HG03521 (cell line): ENCODE results near the gene RPL39L.
A peak's percentile ranks its signal among the peaks of the same experiment; 100 is the strongest.
"Not testable (repeated sequence)": the region's sequence is repeated elsewhere in the genome, so short reads cannot be mapped to it uniquely, and the experiment has no call there.

Experiments used
- ATAC-seq: cut with Tn5 transposase; IDR thresholded peaks from one replicate; pipeline ENCODE4 v1.9.1; 2021; ENCODE audit warnings: mild to moderate bottlenecking, moderate library complexity; ENCODE audit not compliant: unreplicated experiment

The RPL39L gene

DNA sequence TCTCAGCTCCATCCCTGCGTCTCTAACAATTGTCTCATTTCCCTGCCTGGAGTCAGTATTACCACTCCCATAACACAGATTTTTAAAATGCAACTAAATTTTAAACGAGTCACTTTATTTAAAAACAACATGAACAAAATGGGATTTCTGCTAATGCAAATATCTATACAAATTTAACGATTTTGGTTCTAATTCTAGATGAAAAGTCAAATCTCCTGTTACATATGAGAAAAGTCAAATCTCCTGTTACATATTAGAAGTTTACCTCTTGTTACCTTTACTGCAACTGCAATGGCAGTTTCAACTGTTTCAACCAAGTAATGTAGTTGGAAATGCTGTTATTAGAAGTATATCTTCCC is 578 bp upstream of the RPL39L start:
- ATAC-seq: no peak

DNA sequence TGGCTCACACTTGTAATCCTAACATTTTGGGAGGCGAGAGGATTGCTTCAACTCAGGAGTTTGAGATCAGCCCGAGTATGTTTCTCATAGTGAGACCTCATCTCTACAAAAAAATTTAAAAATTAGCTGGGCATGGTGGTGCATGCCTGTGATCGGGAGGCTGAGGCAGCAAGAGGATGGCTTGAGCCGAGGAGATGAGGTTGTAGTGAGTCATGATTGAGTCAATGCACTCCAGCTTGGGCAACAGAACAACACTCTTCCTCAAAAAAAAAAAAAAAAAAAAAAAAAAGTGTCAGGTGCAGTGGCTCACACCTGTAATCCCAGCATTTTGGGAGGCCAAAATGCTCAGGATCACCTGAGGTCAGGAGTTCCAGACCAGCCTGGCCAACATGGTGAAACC is 2.4 kb downstream of the RPL39L start:
- no peak for ATAC-seq

GRCh38 chr3:187136337-187136736 is 3.0 kb downstream of the RPL39L start:
- no peak for ATAC-seq

DNA sequence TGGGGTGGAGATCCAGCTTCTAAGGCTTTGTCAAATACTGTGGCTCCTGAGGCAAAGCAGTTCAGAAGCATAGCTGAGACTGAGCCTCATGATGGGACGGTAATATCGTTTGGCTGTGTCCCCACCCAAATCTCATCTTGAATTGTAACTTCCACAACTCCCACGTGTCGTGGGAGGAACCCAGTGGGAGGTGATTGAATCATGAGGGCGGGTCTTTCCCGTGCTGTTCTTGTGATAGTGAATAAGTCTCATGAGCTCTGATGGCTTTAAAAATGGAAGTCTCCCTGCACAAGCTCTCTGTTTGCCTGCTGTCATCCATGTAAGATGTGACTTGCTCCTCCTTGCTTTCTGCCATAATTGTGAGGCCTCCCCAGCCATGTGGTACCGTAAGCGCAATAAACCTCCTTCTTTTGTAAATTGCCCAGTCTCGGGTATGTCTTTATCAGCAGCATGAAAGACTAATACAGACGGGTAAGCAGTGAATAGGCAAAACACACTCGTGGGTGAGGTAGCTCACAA is 4.1 kb downstream of the RPL39L start:
- not testable (repeated sequence) for ATAC-seq

DNA sequence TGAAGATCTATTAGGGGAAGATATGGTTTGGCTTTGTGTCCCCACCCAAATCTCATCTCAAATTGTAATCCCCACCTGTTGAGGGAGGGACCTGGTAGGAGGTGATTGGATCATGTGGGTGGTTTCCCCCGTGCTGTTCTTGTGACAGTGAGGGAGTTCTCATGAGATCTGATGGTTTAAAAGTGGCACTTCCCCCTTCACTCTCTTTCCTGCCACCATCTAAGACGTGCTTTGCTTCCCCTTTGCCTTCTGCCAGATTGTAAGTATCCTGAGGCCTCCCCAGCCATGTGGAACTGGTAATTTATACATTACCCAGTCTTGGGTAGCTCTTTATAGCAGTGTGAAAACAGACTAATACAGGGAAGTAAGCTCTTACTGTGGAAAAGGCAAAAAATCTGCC is 6.1 kb downstream of the RPL39L start:
- not testable (repeated sequence) for ATAC-seq

- ATAC-seq: no peak
Measured at GRCh38 chr3:187132666-187133065, 6.6 kb downstream of the RPL39L start.

DNA sequence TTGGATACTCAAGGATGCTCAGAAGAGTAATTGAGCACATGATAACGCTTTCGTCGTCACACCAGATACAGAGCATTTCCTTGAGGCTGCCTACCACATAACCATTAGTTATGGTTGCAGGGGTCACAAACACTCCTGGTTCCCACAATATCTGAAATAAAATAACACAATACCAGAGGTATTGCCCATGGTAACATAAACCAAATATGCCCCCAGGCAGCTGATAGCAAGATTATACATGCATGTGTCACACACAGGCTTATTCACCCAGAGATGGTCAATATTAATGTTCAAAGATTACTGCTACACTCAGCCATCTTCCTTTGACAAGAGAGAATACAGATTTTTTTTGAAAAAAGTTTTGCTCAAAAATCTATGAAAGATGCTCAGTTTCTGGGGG is 7.3 kb downstream of the RPL39L start:
- ATAC-seq: no peak

DNA sequence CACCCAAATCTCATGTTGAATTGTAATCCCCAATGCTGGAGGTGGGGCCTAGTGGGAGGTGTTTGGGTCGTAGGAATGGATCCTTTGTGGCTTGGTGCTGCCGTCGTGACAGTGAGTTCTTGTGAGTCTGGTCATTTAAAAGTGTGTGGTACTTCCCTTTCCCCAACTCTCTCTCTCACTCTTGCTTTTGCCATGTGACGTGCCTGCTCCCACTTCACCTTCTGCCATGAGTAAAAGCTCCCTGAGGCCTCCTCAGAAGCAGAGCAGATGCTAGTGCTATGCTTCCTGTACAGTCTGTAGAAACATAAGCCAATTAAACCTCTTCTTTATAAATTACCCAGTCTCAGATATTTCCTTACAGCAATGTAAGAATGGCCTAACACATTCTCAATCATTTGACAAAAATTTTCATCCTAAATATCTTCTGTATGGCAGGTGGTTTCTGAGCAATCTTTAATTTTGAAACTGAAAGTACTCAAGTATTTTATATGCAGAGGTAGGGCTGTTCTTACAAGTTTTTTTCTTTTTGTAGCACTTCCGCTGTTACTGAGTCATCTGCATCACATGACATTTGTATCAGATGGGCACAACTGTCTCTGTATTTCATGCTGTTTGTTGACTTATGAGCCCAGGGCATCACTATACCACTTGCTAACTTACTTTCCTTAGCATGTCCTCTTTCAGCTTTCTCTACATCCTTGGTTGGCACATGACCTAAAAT is 8.8 kb downstream of the RPL39L start:
- peak; percentile 79 for ATAC-seq

DNA sequence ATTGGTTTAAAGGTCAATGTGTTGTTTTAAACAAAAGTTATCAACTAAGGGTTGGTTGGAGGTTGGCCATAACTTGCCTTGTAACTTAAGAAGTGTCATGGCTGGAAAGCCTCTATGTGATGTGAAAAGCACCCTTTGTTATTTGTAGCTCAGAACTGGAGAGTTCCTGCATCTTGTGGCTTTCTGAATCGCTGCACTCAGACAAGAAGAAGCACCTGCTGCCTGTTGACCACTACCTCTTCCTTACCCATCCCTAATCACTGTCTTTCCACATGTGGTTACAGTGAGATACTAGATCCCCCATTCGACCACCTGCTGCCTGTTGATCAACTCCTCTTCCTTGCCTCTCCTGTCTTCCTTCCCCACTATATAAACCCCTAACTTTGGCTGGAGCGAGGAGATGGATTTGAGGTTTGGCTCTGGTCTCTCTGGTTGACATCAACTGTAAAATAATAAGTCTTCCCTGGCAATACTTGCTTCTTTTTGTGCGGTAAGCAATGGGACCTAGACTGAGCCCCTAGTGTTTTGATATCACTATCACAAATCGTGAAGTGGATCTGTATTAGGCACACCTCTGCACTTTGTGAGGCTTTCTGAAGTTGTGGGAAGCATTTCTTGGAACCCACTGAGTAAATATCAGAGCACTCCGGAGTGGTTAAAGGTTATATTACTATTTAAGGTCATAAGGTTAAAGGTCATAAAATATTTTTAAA is 13.8 kb downstream of the RPL39L start:
- ATAC-seq: no peak

GRCh38 chr3:187122261-187122660 is 17.0 kb downstream of the RPL39L start:
- no peak for ATAC-seq

- ATAC-seq: no peak
Measured at GRCh38 chr3:187120326-187120725, 19.0 kb downstream of the RPL39L start.

DNA sequence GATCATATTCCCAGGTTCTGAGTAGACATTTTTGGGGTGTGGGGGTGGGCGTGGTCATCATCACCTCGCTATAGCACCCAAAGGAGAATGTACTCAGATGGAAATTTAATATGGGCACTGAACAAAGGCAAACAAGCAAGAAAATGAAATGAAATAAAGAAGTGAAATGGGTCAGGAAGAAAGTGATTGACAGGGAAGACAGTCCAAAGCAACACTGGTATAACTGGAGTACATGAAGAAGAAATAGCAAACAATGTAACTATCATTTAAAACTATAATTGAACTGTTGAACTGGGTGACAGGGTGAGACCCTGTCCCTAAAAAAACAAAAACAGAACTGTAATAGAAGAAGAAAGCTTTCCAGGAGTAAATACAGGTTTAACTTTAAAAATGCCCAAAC is 24.8 kb downstream of the RPL39L start:
- no peak for ATAC-seq

GRCh38 chr3:187112934-187113793 is 26.1 kb downstream of the RPL39L start:
- ATAC-seq: no peak

DNA sequence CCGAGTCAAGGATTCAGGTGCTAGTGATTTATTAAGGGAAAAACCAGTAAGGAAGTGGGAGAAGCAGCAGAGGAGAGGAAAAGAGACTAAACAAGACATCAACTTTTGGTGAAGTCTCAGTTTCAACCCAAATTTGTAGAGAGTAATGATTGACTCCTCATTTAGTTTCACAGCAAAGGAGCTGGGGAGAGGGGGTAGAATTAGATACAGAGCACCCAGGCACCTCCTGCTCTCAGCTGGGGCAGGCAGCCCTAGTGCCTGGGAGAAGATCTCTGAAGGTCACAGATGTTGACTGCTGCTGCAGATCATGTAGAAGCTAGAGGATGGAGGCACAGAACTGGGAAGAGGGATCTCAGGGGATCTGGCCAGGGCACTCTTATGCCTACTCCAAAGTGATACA is 29.1 kb downstream of the RPL39L start:
- no peak for ATAC-seq

DNA sequence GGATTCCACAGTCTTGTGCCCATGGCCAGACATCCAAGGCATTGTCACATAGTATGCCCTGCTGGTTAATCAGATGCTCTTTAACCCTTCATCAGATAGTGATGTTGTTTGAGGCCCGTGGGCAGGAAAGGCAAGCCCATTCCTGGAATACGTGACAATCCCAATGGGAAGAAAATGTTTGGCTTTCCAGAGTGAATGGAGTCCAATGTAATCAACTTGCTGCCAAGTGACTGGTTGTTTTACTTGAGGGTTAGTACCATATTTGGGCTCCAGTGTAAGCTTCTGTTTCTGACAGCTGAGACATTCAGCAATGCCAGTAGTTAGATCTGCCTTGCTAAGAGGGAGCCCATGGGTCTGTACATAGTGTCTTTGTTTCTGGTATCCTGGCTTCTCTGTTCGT is 31.3 kb downstream of the RPL39L start:
- no peak for ATAC-seq

GRCh38 chr3:187105700-187106099 is 33.6 kb downstream of the RPL39L start:
- ATAC-seq: no peak

DNA sequence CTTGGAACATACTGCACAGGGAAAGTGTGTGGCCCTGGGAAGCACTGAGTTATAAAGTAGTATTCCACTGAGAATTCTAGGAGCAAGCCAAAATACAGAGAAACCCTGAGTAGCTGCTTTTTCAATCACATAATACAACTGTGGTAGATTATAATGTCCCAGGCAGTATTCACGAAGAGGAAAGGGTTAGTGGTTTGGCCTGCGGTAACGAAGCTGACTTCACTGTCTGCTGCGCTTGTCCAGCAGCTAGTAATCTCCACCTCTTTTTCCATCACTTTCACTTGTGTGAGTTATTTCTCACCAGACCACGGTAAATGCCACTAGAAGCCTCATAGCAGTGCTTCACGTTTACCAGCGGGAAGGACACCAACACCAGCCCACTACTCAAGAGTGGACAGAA is 34.4 kb downstream of the RPL39L start:
- no peak for ATAC-seq

GRCh38 chr3:187104342-187104741 is 35.0 kb downstream of the RPL39L start:
- no peak for ATAC-seq

DNA sequence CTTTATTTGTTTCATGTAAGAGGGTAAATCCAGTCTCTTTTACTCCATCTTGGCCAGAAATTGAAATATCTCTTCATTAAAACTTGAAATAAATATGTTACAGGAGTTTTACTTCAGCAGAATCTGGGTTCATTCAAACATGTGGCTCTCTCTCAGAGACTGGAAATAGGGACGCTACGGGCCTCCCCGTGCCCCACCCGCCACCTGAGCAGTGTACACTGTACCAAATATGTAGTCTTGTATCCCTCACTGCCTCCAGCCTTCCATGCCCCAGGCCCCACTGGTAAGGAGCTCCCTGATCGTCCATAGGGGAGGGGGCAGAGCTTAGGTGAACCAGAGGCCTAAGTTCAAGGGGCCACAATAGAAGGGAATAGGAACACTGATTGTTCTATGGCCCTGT is 36.0 kb downstream of the RPL39L start:
- no peak for ATAC-seq

GRCh38 chr3:187102073-187102634 is 37.1 kb downstream of the RPL39L start:
- ATAC-seq: no peak
